Occipital lobe (tissue), 2 donors: ENCODE results near the gene NPAS3. TPM values are rescaled to one million over a fixed set of nuclear protein-coding genes. Genes with fewer than 3 reads are reported as not detected.

Experiments
- DNase-seq: peaks from one replicate; lab custom pipeline; 2025; lab: John Stamatoyannopoulos, UW
- total RNA-seq: library from RNA; depleted of rRNA; stranded (reverse); fragments of >200 nt; gene quantifications from one replicate; pipeline ENCODE4 v1.2.3, GENCODE V29; 2014

The NPAS3 gene
- total RNA-seq, 1 donor from 2014 or later: 44.6 TPM

GRCh38 chr14:33370426-33370825 is 431.7 kb downstream of the NPAS3 start:
- DNase-seq: no peak

- DNase-seq: no peak
These were observed 436.5 kb downstream of the NPAS3 start for GRCh38 chr14:33375196-33375595.

GRCh38 chr14:33375786-33376185 is 437.1 kb downstream of the NPAS3 start:
- DNase-seq: no peak

GRCh38 chr14:33376510-33376909 is 437.8 kb downstream of the NPAS3 start:
- DNase-seq: no peak

GRCh38 chr14:33377596-33378390 is 439.1 kb downstream of the NPAS3 start:
- no peak for DNase-seq

- DNase-seq: no peak
These were observed 443.0 kb downstream of the NPAS3 start for GRCh38 chr14:33381717-33382116.

GRCh38 chr14:33386140-33386539 is 447.5 kb downstream of the NPAS3 start:
- no peak for DNase-seq

- no peak for DNase-seq
These were observed 448.1 kb downstream of the NPAS3 start for GRCh38 chr14:33386781-33387180.

- DNase-seq: no peak
These were observed 451.7 kb downstream of the NPAS3 start for GRCh38 chr14:33390335-33390734.

GRCh38 chr14:33393231-33393894 is 454.7 kb downstream of the NPAS3 start:
- DNase-seq: no peak

- no peak for DNase-seq
These were observed 455.3 kb downstream of the NPAS3 start for GRCh38 chr14:33393895-33394368.

GRCh38 chr14:33401311-33401710 is 462.6 kb downstream of the NPAS3 start:
- DNase-seq: no peak

- DNase-seq: no peak
These were observed 463.9 kb downstream of the NPAS3 start for GRCh38 chr14:33402604-33403003.

GRCh38 chr14:33404054-33404453 is 465.4 kb downstream of the NPAS3 start:
- no peak for DNase-seq

- DNase-seq: no peak
These were observed 466.4 kb downstream of the NPAS3 start for GRCh38 chr14:33404964-33405574.

GRCh38 chr14:33406766-33407165 is 468.1 kb downstream of the NPAS3 start:
- DNase-seq: no peak

GRCh38 chr14:33408291-33408690 is 469.6 kb downstream of the NPAS3 start:
- no peak for DNase-seq

- DNase-seq: no peak
These were observed 473.8 kb downstream of the NPAS3 start for GRCh38 chr14:33412450-33412849.

- no peak for DNase-seq
These were observed 474.7 kb downstream of the NPAS3 start for GRCh38 chr14:33413381-33413780.

GRCh38 chr14:33414041-33414440 is 475.4 kb downstream of the NPAS3 start:
- no peak for DNase-seq

GRCh38 chr14:33420051-33420627 is 481.5 kb downstream of the NPAS3 start:
- DNase-seq: no peak

- no peak for DNase-seq
These were observed 491.8 kb downstream of the NPAS3 start for GRCh38 chr14:33430414-33431035.
